HCT116 (cell line): Measurements from ENCODE around the gene ATG16L2.

ENCODE experiments used
- CEBPB ChIP-seq: IDR thresholded peaks from 2 replicates; pipeline ENCODE4 v1.6.1; 2012; ENCODE audit warnings: low read depth
- EZH2 ChIP-seq: fragments of 200-600 bp; sonication (generic); IDR thresholded peaks from 2 replicates; pipeline ENCODE4 v1.6.1; 2017; ENCODE audit warnings: antibody characterized with exemption, mixed run types
- EZH2phosphoT487 ChIP-seq: fragments of 200-600 bp; IDR thresholded peaks from 2 replicates; pipeline ENCODE4 v1.6.1; 2018; ENCODE audit warnings: antibody characterized with exemption, borderline replicate concordance
- POLR2A ChIP-seq: IDR thresholded peaks from 2 replicates; pipeline ENCODE4 v1.7.0; 2011; ENCODE audit warnings: borderline replicate concordance; ENCODE audit not compliant: insufficient read depth, insufficient read length; ENCODE audit errors: extremely low read depth
- SIN3A ChIP-seq: IDR thresholded peaks from 2 replicates; pipeline ENCODE4 v1.6.1; 2012; ENCODE audit warnings: low read depth
- SP1 ChIP-seq: IDR thresholded peaks from 2 replicates; pipeline ENCODE4 v1.6.1; 2012; ENCODE audit warnings: low read depth
- TCF7L2 ChIP-seq: IDR thresholded peaks from 2 replicates; pipeline ENCODE4 v1.7.0; 2011; ENCODE audit warnings: borderline replicate concordance, inconsistent platforms; ENCODE audit not compliant: insufficient read depth, insufficient read length; ENCODE audit errors: extremely low read depth
- YY1 ChIP-seq: IDR thresholded peaks from 2 replicates; pipeline ENCODE4 v1.6.1; 2011; ENCODE audit warnings: low read length, low read depth, moderate library complexity, mild to moderate bottlenecking; ENCODE audit not compliant: insufficient replicate concordance; ENCODE audit errors: extremely low read depth
- TF ChIP-seq, protein P1 (sequence below), 3 experiments: fragments of 200-600 bp in 1 of 3; sonication (generic) in 1 of 3; IDR thresholded peaks in 2 of 3; conservative IDR thresholded peaks in 1 of 3; 2 replicates each; pipeline ENCODE4 v1.5.1; 2012 to 2017; ENCODE audit warnings: low read depth in 2 of 3, low read length in 2 of 3, antibody characterized with exemption in 1 of 3, borderline replicate concordance in 1 of 3, control low read depth in 1 of 3, mild to moderate bottlenecking in 1 of 3, mixed read lengths in 1 of 3, mixed run types in 1 of 3, moderate library complexity in 1 of 3; ENCODE audit not compliant: insufficient read depth in 1 of 3
- TF ChIP-seq, protein P2 (sequence below): IDR thresholded peaks from 2 replicates; pipeline ENCODE4 v1.6.1; 2012; ENCODE audit warnings: low read depth

DNA sequence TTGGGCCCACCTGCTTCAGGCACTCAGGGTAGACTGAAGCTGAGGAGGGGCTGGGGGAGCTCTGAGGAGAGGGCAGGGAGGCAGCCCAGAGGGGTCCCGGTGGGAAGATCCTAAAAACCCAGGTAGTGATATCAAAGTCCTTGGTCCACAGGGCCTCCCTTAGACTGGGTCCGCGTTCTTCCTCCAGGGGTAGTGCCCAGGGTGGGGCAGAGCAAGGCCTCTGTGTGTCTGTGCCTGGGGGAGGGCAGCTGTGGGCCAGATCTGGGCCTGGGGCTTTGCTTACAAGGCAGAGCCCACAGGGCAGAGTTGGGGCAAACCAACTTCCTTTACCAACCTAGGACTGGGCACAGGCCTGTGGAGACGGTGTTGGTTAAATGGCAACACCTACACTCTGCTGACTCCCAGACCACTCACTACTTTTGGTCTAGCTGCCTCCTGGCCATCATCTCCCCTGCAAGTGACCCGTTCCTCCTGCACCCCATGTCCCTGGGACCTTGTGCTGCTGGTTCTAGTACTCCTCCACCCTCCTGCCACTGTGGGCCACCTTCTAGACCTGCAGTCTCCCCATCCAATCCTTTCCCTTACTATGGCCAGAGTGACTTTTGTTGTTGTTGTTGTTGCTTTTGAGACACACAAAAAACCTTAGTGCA lies 15.8 kb downstream of the ATG16L2 start:
- no peak for TF ChIP-seq YY1
- TF ChIP-seq, protein P1, sequence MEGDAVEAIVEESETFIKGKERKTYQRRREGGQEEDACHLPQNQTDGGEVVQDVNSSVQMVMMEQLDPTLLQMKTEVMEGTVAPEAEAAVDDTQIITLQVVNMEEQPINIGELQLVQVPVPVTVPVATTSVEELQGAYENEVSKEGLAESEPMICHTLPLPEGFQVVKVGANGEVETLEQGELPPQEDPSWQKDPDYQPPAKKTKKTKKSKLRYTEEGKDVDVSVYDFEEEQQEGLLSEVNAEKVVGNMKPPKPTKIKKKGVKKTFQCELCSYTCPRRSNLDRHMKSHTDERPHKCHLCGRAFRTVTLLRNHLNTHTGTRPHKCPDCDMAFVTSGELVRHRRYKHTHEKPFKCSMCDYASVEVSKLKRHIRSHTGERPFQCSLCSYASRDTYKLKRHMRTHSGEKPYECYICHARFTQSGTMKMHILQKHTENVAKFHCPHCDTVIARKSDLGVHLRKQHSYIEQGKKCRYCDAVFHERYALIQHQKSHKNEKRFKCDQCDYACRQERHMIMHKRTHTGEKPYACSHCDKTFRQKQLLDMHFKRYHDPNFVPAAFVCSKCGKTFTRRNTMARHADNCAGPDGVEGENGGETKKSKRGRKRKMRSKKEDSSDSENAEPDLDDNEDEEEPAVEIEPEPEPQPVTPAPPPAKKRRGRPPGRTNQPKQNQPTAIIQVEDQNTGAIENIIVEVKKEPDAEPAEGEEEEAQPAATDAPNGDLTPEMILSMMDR (IDR thresholded peaks at IDR 0.05 in 2 of 3, conservative IDR thresholded peaks at IDR 0.05 in 1 of 3; ENCODE audit: borderline replicate concordance in 1 of 3, insufficient read depth in 1 of 3, low read depth in 2 of 3, low read length in 2 of 3) = no peak
- TF ChIP-seq, protein P2, sequence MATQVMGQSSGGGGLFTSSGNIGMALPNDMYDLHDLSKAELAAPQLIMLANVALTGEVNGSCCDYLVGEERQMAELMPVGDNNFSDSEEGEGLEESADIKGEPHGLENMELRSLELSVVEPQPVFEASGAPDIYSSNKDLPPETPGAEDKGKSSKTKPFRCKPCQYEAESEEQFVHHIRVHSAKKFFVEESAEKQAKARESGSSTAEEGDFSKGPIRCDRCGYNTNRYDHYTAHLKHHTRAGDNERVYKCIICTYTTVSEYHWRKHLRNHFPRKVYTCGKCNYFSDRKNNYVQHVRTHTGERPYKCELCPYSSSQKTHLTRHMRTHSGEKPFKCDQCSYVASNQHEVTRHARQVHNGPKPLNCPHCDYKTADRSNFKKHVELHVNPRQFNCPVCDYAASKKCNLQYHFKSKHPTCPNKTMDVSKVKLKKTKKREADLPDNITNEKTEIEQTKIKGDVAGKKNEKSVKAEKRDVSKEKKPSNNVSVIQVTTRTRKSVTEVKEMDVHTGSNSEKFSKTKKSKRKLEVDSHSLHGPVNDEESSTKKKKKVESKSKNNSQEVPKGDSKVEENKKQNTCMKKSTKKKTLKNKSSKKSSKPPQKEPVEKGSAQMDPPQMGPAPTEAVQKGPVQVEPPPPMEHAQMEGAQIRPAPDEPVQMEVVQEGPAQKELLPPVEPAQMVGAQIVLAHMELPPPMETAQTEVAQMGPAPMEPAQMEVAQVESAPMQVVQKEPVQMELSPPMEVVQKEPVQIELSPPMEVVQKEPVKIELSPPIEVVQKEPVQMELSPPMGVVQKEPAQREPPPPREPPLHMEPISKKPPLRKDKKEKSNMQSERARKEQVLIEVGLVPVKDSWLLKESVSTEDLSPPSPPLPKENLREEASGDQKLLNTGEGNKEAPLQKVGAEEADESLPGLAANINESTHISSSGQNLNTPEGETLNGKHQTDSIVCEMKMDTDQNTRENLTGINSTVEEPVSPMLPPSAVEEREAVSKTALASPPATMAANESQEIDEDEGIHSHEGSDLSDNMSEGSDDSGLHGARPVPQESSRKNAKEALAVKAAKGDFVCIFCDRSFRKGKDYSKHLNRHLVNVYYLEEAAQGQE = no peak
- TF ChIP-seq CEBPB = no peak
- no peak for TF ChIP-seq POLR2A
- TF ChIP-seq EZH2 = no peak
- no peak for TF ChIP-seq SIN3A
- TF ChIP-seq TCF7L2 = no peak
- TF ChIP-seq EZH2phosphoT487 = no peak
- TF ChIP-seq SP1 = no peak
